ENCODE results near the gene CBFA2T2. TPM values are rescaled to one million over a fixed set of nuclear protein-coding genes. Genes with fewer than 3 reads are reported as not detected.
"Not testable (repeated sequence)": the region's sequence is repeated elsewhere in the genome, so short reads cannot be mapped to it uniquely, and the experiment has no call there.

Gene CBFA2T2
- total RNA-seq, 2 experiments from 2014 or later: 14.4 to 14.8 TPM

GRCh38 chr20:33456916-33457642 is 32.8 kb upstream of the CBFA2T2 start:
- ATAC-seq (peak; percentile 93), DNase-seq (peak; percentile 86)
- POLR2A ChIA-PET; H3K27ac Mint-ChIP-seq; H3K9me3 Mint-ChIP-seq (ENCODE audit: insufficient read depth); H3K4me1 Mint-ChIP-seq (ENCODE audit: low read depth); H3K27me3 Mint-ChIP-seq (ENCODE audit: low read depth); H3K4me3 Mint-ChIP-seq; H3K36me3 Mint-ChIP-seq (ENCODE audit: low read depth): not testable (repeated sequence)
- CTCF ChIA-PET: interaction anchor here (0.6 to 2.0 kb wide), 9 partner anchors 192 to 549 kb away, joined by 3 to 20 read pairs (median 3); partner anchors contain the start of gene ACTL10

DNA sequence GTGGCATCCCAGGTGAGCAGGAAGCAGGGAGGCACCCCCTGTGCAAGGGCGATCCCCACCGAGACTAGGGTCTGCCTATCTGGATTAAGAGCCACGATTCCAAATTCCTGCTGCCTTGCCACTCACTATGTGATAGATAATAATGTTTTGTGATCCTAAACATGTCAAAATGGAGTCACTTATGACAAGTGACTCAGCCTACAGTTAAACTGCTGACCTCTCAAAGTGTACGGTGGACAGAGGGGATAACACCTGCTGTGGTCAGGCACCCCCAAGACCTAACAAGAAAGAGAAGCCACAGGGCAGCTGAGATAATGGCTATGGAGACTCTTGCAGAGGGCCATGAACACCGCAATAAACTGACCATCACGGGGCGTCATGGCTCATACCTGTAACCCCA is 30.3 kb upstream of the CBFA2T2 start:
- Mint-ChIP-seq H3K9me3 (ENCODE audit: insufficient read depth) (no peaks in the 10 kb centered on the region), H3K4me3 (no peak overlapping the region), H3K27ac (no peak overlapping the region), H3K4me1 (ENCODE audit: low read depth) (no peaks in the 10 kb centered on the region), H3K36me3 (ENCODE audit: low read depth) (no peaks in the 10 kb centered on the region), H3K27me3 (ENCODE audit: low read depth) (no peaks in the 10 kb centered on the region)
- ChIA-PET POLR2A (no interaction called here), CTCF (interaction anchor here (0.9 kb wide), 1 partner anchor 207 kb away, joined by 3 read pairs; the partner anchor contains the start of gene ACTL10)
- ATAC-seq: no peak
- DNase-seq: no peak

- CTCF ChIA-PET: no interaction called here
- no peaks in the 10 kb centered on the region for H3K9me3 Mint-ChIP-seq (ENCODE audit: insufficient read depth)
- ATAC-seq: no peak
- no peaks in the 10 kb centered on the region for H3K27me3 Mint-ChIP-seq (ENCODE audit: low read depth)
- POLR2A ChIA-PET: no interaction called here
- no peak for DNase-seq
- no peak overlapping the region for H3K27ac Mint-ChIP-seq
- H3K4me1 Mint-ChIP-seq (ENCODE audit: low read depth): no peaks in the 10 kb centered on the region
- no peaks in the 10 kb centered on the region for H3K36me3 Mint-ChIP-seq (ENCODE audit: low read depth)
- no peak overlapping the region for H3K4me3 Mint-ChIP-seq
These were observed 29.2 kb upstream of the CBFA2T2 start for GRCh38 chr20:33460711-33461110.

DNA sequence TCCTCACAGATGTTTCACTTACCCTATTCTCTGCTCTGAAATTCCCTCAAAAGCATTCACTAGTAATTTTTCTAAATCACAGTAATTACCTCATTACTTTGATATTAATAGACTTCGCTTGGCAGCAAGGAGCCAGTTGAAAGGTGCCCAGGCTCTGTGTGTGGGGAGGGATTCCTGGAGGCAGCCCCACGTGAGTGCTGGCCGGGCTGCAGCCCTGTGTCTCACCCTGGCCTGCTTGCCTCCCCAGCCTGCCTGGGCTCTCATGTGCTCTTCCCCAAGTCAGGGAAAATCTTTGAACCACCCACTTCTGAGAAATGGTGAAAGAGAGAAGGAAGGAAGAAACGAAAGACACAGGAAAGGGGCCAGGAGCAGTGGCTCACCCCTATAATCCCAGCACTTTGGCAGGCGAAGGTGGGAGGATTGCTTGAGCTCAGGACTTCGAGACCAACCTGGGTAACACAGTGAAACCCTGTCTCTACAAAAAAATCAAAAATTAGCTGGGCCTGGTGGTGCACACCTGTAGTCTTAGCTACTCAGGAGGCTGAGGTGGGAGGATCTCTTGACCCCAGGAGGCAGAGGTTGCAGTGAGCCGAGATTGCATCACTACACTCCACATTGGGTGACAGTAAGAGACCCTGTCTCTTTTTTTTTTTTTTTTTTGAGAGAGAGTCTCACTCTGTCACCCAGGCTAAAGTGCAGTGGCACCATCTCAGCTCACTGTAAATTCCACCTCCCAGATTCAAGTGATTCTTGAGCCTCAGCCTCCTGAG is 26.4 kb upstream of the CBFA2T2 start:
- DNase-seq (no peak), ATAC-seq (no peak)
- no peaks in the 10 kb centered on the region for H3K4me1 Mint-ChIP-seq (ENCODE audit: low read depth)
- H3K27ac Mint-ChIP-seq: peak overlapping the region; percentile 27
- ChIA-PET CTCF (no interaction called here), POLR2A (no interaction called here)
- no peak overlapping the region for H3K4me3 Mint-ChIP-seq
- no peaks in the 10 kb centered on the region for H3K36me3 Mint-ChIP-seq (ENCODE audit: low read depth)
- H3K27me3 Mint-ChIP-seq (ENCODE audit: low read depth): no peaks in the 10 kb centered on the region
- H3K9me3 Mint-ChIP-seq (ENCODE audit: insufficient read depth): no peaks in the 10 kb centered on the region

GRCh38 chr20:33464759-33465158 is 25.1 kb upstream of the CBFA2T2 start:
- POLR2A ChIA-PET; ATAC-seq; H3K36me3 Mint-ChIP-seq (ENCODE audit: low read depth); H3K4me1 Mint-ChIP-seq (ENCODE audit: low read depth); H3K27me3 Mint-ChIP-seq (ENCODE audit: low read depth); DNase-seq; H3K9me3 Mint-ChIP-seq (ENCODE audit: insufficient read depth); H3K27ac Mint-ChIP-seq; CTCF ChIA-PET; H3K4me3 Mint-ChIP-seq: not testable (repeated sequence)

DNA sequence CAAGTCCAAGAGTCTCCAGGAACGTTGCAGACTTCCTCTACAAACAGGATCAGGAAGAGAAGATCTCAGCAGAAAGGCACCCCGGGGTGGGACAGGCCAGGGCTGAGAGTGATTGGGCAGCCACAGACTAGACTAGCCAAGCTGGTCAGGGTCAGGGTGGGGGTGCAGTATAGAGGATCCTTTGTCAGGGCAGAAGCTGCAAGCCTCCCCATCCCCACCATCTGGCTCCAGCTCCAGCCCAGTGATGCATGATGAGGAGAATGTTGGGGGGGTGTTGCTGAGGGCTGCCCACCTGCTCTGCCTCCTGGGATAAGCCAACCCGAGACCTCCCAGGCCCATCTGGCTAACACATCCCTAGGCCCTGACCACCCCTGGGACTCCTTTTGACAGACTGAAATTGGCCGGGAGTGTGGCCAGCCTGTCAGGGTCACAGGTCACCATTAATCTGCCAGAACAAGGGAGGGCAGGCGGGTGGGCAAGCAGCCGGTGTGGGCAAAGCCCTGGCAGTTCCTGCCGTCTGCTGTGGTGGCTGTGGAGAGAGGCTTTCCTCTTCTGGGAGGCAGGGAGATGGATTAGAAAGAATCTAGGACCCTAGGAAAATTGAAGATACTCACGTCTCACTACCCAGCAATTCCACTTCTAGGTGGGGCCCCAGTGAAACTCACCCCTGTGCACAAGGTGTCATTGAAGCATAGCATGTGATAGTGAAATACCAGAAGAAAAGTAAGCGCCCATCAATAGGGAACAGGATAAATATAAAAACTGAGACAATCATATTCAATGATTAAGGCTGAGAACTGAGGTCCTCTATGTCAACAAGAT is 24.2 kb upstream of the CBFA2T2 start:
- ATAC-seq (no peak), DNase-seq (no peak)
- CTCF ChIA-PET: no interaction called here
- H3K4me1 Mint-ChIP-seq (ENCODE audit: low read depth): no peaks in the 10 kb centered on the region
- H3K4me3 Mint-ChIP-seq: no peak overlapping the region
- POLR2A ChIA-PET: no interaction called here
- H3K27me3 Mint-ChIP-seq (ENCODE audit: low read depth): no peaks in the 10 kb centered on the region
- H3K9me3 Mint-ChIP-seq (ENCODE audit: insufficient read depth): no peaks in the 10 kb centered on the region
- peak overlapping the region; percentile 5 for H3K27ac Mint-ChIP-seq
- H3K36me3 Mint-ChIP-seq (ENCODE audit: low read depth): no peaks in the 10 kb centered on the region

GRCh38 chr20:33466303-33466646 is 23.6 kb upstream of the CBFA2T2 start:
- Mint-ChIP-seq H3K9me3 (ENCODE audit: insufficient read depth) (no peaks in the 10 kb centered on the region), H3K4me3 (no peak overlapping the region), H3K4me1 (ENCODE audit: low read depth) (no peaks in the 10 kb centered on the region), H3K36me3 (ENCODE audit: low read depth) (no peaks in the 10 kb centered on the region), H3K27me3 (ENCODE audit: low read depth) (no peaks in the 10 kb centered on the region), H3K27ac (no peak overlapping the region)
- ChIA-PET POLR2A (no interaction called here), CTCF (no interaction called here)
- ATAC-seq (no peak), DNase-seq (no peak)

DNA sequence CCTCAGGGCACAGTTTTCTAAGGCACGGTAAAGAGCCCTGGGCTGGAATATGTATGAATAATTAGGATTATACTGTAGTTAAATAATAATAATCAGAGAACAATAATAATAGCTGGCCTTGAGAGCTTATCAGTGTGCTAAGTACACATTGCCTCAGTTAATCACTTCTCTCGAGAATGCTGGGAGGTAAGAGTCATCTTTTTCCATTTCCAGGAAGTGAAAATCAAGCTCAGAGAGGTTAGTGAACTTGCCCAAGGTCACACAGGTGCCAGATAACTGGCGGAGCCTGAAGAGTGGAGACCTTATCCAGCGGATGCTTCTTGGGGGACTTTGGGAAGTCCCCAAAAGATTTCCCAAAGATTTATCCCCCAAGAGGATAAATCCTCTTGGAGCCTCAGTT is 19.4 kb upstream of the CBFA2T2 start:
- Mint-ChIP-seq H3K4me3 (no peak overlapping the region), H3K36me3 (ENCODE audit: low read depth) (no peaks in the 10 kb centered on the region), H3K27me3 (ENCODE audit: low read depth) (no peaks in the 10 kb centered on the region), H3K4me1 (ENCODE audit: low read depth) (no peaks in the 10 kb centered on the region), H3K27ac (no peak overlapping the region), H3K9me3 (ENCODE audit: insufficient read depth) (no peaks in the 10 kb centered on the region)
- ATAC-seq (no peak), DNase-seq (no peak)
- ChIA-PET POLR2A (interaction anchor here (1.2 kb wide), 1 partner anchor 19 kb away, joined by 4 read pairs; the partner anchor contains the start of gene CBFA2T2), CTCF (no interaction called here)

- Mint-ChIP-seq H3K9me3 (ENCODE audit: insufficient read depth) (no peaks in the 10 kb centered on the region), H3K27ac (no peak overlapping the region), H3K36me3 (ENCODE audit: low read depth) (no peaks in the 10 kb centered on the region), H3K4me3 (no peak overlapping the region), H3K27me3 (ENCODE audit: low read depth) (no peaks in the 10 kb centered on the region), H3K4me1 (ENCODE audit: low read depth) (no peaks in the 10 kb centered on the region)
- ChIA-PET POLR2A (interaction anchor here (1.2 kb wide), 1 partner anchor 19 kb away, joined by 4 read pairs; the partner anchor contains the start of gene CBFA2T2), CTCF (no interaction called here)
- DNase-seq: no peak
- ATAC-seq: no peak
These were observed 19.0 kb upstream of the CBFA2T2 start for GRCh38 chr20:33470866-33471265.

DNA sequence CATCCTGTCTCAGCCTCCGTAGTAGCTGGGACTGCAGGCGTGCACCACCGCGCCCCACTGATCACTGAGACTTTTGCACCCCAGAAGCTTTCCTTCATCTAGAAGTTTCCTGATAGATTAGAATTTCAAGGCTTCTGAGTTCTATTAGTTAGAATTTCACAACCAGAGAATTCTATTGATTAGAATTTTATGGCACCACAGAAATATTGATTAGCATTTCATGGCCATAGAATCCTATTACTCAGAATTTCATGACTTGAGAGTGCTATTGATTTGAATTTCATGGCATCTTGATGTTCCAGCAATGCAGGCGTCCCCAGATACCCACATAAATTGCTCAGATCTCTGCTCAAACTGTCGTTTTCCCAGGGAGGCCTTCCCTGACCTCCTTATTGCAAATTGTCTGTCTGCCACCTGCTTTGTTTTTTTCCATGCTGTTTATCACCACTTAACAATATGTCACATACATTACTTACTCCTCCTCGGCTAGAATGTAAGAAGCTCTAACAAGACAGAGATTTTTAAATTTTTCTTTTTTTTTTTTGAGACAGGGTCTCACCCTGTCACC is 16.9 kb upstream of the CBFA2T2 start:
- Mint-ChIP-seq H3K4me1 (ENCODE audit: low read depth) (no peaks in the 10 kb centered on the region), H3K27ac (no peak overlapping the region), H3K27me3 (ENCODE audit: low read depth) (no peaks in the 10 kb centered on the region), H3K9me3 (ENCODE audit: insufficient read depth) (no peaks in the 10 kb centered on the region), H3K4me3 (no peak overlapping the region), H3K36me3 (ENCODE audit: low read depth) (no peaks in the 10 kb centered on the region)
- ATAC-seq: no peak
- DNase-seq: no peak
- ChIA-PET POLR2A (no interaction called here), CTCF (no interaction called here)

DNA sequence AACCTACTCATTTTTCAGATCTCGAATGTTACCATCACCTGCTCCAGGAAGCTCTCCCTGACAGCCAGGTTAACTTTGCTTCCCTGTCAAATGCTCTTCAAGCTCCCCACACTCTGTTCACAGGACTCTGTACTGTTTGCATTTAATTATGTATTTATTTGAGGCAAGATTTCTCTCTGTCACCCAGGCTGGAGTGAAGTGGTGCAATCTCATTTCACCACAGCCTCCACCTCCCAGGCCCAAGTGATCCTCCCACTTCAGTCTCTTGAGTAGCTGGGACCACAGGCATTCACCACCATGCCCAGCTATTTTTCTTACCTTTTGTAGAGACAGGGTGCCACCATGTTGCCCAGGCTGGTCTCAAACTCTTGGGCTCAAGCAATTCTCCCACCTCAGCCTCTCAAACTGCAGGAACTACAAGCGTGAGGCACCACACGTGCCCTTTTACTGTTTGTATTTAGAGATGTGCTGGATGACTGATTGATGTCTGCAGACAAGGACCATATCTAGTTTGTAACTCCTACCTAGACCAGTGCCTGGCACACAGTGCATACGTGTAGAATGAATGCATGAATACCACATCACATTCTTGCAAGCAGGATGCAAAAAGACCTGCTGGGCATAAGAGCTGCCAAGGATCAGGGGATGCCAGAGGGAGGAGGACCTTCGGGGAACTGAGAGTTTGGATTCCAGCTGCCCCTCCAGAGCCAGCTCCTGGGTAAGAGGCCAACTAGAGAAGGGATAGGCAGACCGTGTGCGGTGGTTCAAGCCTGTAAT is 15.6 kb upstream of the CBFA2T2 start:
- Mint-ChIP-seq H3K4me3 (no peak overlapping the region), H3K36me3 (ENCODE audit: low read depth) (no peaks in the 10 kb centered on the region), H3K4me1 (ENCODE audit: low read depth) (no peaks in the 10 kb centered on the region), H3K27ac (no peak overlapping the region), H3K9me3 (ENCODE audit: insufficient read depth) (no peaks in the 10 kb centered on the region), H3K27me3 (ENCODE audit: low read depth) (no peaks in the 10 kb centered on the region)
- DNase-seq (no peak), ATAC-seq (no peak)
- ChIA-PET CTCF (no interaction called here), POLR2A (interaction anchor here (0.9 kb wide), 1 partner anchor 190 kb away, joined by 3 read pairs; no protein-coding TSS in a partner anchor)
